HG03457 (cell line): ENCODE results near the gene HDGFL2.
"Not testable (repeated sequence)": the region's sequence is repeated elsewhere in the genome, so short reads cannot be mapped to it uniquely, and the experiment has no call there.

ENCODE experiments used
- ATAC-seq: cut with Tn5 transposase; IDR thresholded peaks from one replicate; pipeline ENCODE4 v1.9.1; 2021; ENCODE audit warnings: moderate number of reproducible peaks; ENCODE audit not compliant: unreplicated experiment

The HDGFL2 gene

GRCh38 chr19:4511300-4512054, 39.4 kb downstream of the HDGFL2 start:
- no peak for ATAC-seq

GRCh38 chr19:4512070-4512469, 40.0 kb downstream of the HDGFL2 start:
- ATAC-seq = no peak

- no peak for ATAC-seq
Observed at GRCh38 chr19:4513248-4513647, 41.2 kb downstream of the HDGFL2 start.

DNA sequence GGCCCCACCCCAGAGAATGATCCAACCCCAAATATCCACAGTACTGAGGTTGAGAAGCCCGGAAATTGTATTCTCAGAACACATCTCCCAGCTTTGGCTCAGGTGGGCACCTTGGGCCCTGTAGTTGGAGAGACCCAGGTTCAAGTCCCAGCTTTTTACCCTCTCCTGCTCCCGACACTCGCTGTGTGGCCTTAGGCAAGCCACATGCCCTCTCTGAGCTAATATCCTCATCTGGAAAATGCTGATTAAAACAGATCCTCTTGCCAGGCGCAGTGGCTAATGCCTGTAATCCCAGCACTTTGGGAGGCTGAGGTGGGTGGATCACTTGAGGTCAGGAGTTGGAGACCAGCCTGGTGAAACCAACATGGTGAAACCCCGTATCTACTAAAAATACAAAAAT, 43.6 kb downstream of the HDGFL2 start:
- no peak for ATAC-seq

GRCh38 chr19:4516199-4516938, 44.3 kb downstream of the HDGFL2 start:
- ATAC-seq = no peak

DNA sequence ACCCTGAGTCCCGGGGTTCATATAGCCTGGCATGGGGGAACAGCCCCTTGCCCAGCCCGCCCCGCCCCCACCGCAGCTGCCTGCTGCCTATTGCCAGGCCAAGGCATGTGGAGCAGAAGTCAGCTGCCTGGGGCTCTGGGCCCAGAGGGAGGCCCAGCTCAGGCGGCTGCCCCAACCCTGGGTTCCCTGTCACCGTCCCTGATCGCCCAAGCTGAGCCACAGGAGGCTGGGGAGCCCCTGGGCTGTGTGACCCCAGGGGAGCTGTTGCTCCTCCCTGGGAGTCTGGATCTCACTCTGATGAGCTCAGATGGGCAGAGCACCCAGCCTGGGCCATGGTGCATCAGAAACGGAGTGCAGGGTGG, 44.8 kb downstream of the HDGFL2 start:
- no peak for ATAC-seq

- no peak for ATAC-seq
Observed at GRCh38 chr19:4517451-4518057, 45.5 kb downstream of the HDGFL2 start.

- no peak for ATAC-seq
Observed at GRCh38 chr19:4518345-4519171, 46.5 kb downstream of the HDGFL2 start, which contains the start of gene PLIN4. PLIN4 (minus strand) TSS chr19:4518486; CDS start chr19:4518272, 214 bp downstream.

DNA sequence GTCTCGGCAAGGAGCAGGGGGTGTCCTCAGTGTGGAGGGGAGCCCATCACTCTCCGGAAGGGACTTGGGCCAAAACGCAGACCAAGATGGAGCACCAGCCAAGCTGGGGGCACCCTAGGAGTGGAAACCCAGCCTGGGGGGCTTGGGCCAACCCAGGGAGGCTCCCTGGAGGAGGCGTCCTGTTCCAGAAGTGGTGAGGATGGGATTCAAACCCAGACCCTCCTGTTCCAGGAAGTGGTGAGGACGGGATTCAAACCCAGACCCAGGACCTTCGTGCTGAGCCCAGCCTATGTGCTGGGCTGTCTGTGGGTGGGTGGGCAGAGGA, 47.0 kb downstream of the HDGFL2 start:
- ATAC-seq = no peak

DNA sequence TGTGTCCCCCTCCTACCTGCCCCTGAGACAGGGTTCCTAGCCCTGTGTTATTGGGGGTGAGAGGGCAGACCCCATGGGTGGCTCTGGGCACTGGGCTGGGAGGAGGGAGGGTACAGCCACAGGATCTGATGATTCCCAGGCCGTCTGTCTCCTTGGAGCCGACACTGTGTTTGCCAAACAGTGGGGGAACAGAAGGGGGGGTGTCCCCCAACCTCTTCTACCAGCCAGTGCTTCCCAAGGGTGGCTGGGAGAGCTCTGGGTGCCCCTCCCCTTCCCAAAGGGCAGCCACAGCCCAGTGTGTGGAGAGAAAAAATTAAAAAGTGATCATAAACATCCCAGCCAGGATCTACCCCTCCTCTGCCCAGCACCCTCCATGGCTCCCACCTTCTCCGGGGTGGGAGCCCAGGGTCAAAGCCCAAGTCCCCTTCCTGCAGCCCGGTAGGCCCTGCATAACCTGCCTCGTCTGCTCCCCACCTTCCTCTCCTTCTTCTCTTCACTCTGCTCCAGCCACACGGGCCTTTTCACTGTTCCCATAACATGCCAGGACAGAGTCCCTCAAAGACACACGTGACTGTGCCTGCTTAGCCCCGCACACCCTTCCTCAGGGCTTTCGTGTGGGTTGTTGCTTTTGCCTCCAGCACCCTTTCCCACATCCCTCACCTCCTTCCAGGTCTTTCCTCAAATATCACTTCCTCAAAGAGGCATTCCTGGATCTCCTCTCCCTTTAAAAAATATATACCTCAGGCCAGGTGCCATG, 47.6 kb downstream of the HDGFL2 start:
- no peak for ATAC-seq

DNA sequence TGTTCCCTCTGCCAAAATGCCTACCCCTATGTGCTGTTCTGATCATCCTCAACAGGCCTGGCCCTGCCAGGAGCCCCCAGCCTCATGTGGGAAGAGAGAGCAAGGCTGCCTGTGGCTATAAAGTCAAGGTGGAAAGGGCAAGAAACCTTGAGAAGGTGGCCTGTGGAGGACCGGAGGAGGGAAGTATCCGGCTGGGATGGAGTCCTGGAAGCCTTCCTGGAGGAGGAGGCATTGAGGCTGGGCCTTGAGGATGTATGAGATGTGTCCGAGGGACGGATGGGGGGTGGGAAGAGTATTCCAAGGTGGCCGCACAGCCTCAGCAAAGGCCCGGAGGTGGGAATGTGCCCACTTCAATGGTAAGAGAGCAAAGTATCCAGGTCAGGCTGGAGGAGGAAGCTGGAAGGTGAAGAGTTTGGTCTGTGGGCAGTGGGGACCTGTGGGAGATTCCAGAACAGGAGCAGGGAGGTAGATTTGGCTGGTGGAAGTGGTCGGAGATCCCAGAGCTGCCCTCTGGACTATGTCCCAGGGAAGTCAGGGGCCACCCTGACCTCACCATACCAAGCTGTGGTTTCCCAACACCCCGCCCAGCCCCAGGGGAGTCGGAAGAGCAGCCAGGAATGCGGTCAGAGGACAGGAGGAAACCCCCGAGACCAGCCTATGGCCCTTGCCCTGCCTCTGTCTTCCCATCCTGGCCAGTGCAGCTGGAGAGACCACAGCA, 49.2 kb downstream of the HDGFL2 start:
- no peak for ATAC-seq

- ATAC-seq = no peak
Observed at GRCh38 chr19:4521888-4522242, 49.8 kb downstream of the HDGFL2 start.

- no peak for ATAC-seq
Observed at GRCh38 chr19:4522291-4523002, 50.4 kb downstream of the HDGFL2 start.

DNA sequence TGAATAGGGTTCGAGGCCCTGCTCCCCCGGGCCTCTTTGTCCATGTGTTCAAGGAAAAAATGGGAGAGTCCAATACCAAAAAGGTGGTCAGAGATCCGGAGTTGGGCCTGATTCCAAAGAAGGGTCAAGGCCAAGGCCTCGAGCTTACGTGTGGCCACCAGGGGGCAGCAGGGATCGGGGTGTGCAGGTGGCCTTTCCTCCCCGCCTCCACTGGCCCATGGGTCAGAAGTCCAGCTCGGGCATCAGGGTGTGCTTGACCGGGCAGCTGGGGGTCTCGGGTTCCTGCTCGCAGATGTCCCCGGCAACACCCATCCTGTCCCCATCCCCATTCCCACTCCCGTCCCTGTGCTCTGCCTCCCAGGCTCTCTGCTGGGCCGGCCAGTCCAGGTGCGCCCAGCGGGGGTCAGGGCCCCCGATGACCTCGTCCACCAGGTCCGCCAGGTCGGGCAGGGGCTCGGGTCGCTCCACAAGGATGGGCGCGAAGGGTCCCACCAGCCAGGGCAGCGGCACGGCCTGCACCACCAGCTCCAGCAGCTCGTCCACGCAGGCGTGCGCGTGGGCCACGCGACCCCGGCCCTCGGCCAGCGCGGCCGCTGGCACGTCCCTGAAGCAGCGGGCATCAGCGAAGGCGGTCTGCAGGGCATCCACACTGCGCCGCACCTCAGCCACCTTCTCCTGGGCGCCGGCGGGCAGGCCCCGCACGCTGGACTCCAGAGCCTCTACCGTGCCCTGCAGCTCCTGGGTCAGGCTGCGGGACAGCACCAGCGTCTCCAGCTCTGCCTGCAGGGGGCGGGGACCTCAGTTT, 51.4 kb downstream of the HDGFL2 start:
- no peak for ATAC-seq

DNA sequence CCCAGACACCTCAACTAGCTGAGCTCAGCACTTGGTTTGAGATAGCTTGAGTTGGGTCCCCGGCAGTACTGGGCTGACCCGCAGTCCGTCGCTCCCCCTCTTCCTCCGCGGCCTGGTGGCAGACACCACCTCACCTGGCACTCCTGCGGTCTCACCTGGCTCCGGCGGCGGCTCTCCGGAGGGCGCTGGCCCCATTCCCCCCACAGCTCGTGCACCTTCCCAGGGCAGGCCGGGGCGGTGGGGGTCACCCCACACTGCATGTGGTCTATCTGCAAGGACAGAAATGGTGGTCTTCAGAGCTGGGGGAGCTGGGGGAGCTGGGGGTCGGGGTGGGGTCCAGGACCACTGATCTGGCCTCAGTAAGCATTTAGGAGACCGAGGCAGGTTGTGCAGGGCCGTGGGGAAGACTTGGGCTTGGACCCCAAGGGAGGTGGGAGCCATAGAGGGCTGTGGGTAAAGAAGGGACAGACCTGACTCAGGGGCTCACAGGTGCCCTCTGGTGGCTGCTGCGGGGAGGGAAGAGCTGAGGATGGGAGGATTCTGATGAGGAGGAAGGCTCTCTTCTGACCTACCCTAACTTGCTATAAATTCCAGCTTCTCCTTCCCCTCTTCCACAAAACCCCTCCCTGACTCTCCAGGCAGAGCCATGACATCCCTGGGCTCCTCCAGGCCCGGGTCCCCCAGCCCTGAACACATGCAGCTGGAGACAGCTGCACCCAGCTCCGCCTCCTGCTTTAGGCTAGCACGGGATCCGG, 52.9 kb downstream of the HDGFL2 start:
- no peak for ATAC-seq

DNA sequence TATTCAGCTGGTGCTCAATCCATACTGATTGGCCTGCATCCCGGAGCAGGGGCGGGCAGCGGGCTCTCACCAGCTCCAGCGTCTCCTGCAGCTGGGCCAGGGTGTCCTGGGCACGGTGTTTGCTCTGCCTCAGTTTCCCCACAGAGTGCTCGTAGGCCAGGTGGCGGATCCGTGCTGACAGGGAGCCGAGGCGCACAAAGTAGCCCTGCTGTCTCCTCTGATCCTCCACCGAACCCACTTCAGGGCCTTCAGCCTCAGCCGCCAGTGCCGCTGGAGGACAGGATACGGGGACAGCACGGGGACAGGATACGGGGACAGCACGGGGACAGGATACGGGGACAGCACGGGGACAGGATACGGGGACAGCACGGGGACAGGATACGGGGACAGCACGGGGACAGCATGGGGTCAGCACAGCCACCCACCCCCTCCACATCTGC, 53.5 kb downstream of the HDGFL2 start:
- ATAC-seq = no peak

DNA sequence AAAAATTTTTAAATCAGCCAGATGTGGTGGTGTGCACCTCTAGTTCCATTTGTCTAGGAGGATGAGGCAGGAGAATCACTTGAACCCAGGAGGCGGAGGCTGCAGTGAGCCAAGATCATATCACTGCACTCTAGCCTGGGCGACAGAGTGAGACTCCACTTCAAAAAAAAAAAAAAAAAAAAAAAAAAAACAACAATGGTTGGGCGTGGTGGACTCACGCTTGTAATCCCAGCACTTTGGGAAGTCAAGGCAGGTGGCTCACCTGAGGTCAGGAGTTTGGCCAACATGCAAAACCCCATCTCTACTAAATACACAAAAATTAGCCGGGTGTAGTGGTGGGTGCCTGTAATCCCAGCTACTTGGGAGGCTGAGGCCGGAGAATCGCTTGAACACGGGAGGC, 55.3 kb downstream of the HDGFL2 start:
- ATAC-seq = not testable (repeated sequence)

- no peak for ATAC-seq
Observed at GRCh38 chr19:4528843-4529242, 56.7 kb downstream of the HDGFL2 start.
